ENCODE data around the gene OSCAR.

DNA sequence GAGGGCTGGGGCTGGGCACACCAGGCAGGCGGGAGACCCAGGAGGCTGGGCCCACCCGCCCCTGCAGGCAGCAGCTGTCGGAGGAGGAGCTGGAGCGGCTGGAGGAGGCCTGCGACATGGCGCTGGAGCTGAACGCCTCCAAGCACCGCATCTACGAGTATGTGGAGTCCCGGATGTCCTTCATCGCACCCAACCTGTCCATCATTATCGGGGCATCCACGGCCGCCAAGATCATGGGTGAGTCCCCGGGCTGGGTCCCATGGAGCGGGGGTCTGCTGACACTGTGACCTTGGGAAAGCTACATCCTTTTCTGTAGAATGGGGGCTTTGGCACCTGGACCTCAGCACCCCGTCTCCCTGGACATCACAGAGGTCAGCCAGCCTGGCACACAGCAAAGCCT lies 23.1 kb upstream of the OSCAR start:
- TF ChIP-seq, protein P1, sequence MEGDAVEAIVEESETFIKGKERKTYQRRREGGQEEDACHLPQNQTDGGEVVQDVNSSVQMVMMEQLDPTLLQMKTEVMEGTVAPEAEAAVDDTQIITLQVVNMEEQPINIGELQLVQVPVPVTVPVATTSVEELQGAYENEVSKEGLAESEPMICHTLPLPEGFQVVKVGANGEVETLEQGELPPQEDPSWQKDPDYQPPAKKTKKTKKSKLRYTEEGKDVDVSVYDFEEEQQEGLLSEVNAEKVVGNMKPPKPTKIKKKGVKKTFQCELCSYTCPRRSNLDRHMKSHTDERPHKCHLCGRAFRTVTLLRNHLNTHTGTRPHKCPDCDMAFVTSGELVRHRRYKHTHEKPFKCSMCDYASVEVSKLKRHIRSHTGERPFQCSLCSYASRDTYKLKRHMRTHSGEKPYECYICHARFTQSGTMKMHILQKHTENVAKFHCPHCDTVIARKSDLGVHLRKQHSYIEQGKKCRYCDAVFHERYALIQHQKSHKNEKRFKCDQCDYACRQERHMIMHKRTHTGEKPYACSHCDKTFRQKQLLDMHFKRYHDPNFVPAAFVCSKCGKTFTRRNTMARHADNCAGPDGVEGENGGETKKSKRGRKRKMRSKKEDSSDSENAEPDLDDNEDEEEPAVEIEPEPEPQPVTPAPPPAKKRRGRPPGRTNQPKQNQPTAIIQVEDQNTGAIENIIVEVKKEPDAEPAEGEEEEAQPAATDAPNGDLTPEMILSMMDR (IDR thresholded peaks at IDR 0.05; ENCODE audit: low read length), result no peak
- no peak for TF ChIP-seq EZH2 (optimal IDR thresholded peaks at IDR 0.05; ENCODE audit: low read depth, low read length)
- no peak for TF ChIP-seq EZH2phosphoT487 (IDR thresholded peaks at IDR 0.05; ENCODE audit: low read length)
